Gastroesophageal sphincter (tissue), 4 donors: ENCODE data around the gene PPP2R5C. TPM values are rescaled to one million over a fixed set of nuclear protein-coding genes. Genes with fewer than 3 reads are reported as not detected.
"Not testable (repeated sequence)": the region's sequence is repeated elsewhere in the genome, so short reads cannot be mapped to it uniquely, and the experiment has no call there.

Experiments
- ATAC-seq: fragments of 150-250 bp; one replicate; pipeline ENCODE4 v1.9.1; 2016; ENCODE audit warnings: mild to moderate bottlenecking, moderate library complexity
- H3K27ac ChIP-seq, 4 donors: fragments of 200-600 bp; sonication (generic) in 3 of 4; 1 replicate in 3 of 4; 2 replicates in 1 of 4; pipeline ENCODE4 v1.5.1; 2016 to 2019
- H3K27me3 ChIP-seq: fragments of 200-600 bp; sonication (generic); one replicate; pipeline ENCODE4 v1.5.1; 2019
- H3K36me3 ChIP-seq, 2 donors: fragments of 200-600 bp; sonication (generic); one replicate each; pipeline ENCODE4 v1.5.1; 2019; ENCODE audit warnings: control low read depth in 1 of 2
- H3K4me1 ChIP-seq, 3 donors: fragments of 200-600 bp; sonication (generic); 1 replicate in 2 of 3; 2 replicates in 1 of 3; pipeline ENCODE4 v1.5.1; 2016 to 2019; ENCODE audit warnings: control low read depth in 2 of 3
- H3K4me3 ChIP-seq, 2 donors: fragments of 200-600 bp; sonication (generic); one replicate each; pipeline ENCODE4 v1.5.1; 2019; ENCODE audit warnings: mild to moderate bottlenecking in 1 of 2, moderate library complexity in 1 of 2
- H3K9me3 ChIP-seq, 3 donors: fragments of 200-600 bp; sonication (generic); one replicate each; pipeline ENCODE4 v1.5.1; 2017 to 2019; ENCODE audit warnings: control low read depth in 2 of 3
- CTCF ChIP-seq, 4 experiments: fragments of 200-600 bp in 2 of 4; fragments of 450-650 bp in 2 of 4; sonication (generic) in 1 of 4; IDR thresholded peaks; one replicate each; pipeline ENCODE4 v1.5.1; 2017 to 2019; ENCODE audit warnings: antibody characterized with exemption in 4 of 4, mild to moderate bottlenecking in 2 of 4, moderate library complexity in 2 of 4
- EP300 ChIP-seq: sonication (generic); formaldehyde crosslinking; IDR thresholded peaks from one replicate; pipeline ENCODE4 v1.6.1; 2017; ENCODE audit warnings: antibody characterized with exemption, mild to moderate bottlenecking
- POLR2A ChIP-seq, 2 donors: fragments of 450-650 bp; IDR thresholded peaks; one replicate each; pipeline ENCODE4 v1.6.1; 2017; ENCODE audit warnings: antibody characterized with exemption in 2 of 2, mild to moderate bottlenecking in 2 of 2, moderate library complexity in 1 of 2
- POLR2AphosphoS5 ChIP-seq: sonication (generic); formaldehyde crosslinking; IDR thresholded peaks from one replicate; pipeline ENCODE4 v1.6.1; 2017; ENCODE audit warnings: antibody characterized with exemption
- WGBS, 2 donors: methylation state at CpG; one replicate each; pipeline ENCODE4 v1.1.5; 2018; ENCODE audit warnings: low coverage in 1 of 2; 5-methylcytosine and 5-hydroxymethylcytosine counted together
- total RNA-seq, 4 donors: library from RNA; depleted of rRNA; stranded (reverse); fragments of >200 nt; gene quantifications; one replicate each; pipeline ENCODE4 v1.1.0, GENCODE V29; 2016

Gene PPP2R5C
- total RNA-seq, 4 donors from 2014 or later, result 123 to 199 (median 131) TPM

DNA sequence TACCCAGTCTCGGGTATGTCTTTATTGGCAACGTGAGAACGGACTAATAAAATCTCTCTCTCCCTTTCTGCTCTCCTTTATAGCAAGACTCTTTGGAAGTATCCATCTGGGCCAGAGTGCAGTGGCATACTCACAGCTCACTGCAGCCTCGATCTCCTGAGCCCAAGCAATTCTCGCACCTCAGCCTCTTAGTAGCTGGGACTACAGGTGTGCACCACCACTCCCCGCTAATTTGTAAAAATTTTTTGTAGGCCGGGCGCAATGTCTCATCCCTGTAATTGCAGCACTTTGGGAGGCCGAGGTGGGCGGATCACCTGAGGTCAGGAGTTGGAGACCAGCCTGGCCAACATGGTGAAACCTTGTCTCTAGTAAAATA is 33.2 kb upstream of the PPP2R5C start:
- ATAC-seq, result no peak
- H3K9me3 ChIP-seq, result no peaks in the 10 kb centered on the region
- H3K36me3 ChIP-seq, result no peaks in the 10 kb centered on the region
- peaks cover 7% of the 10 kb centered on the region for H3K27me3 ChIP-seq
- WGBS, 2 donors, result 90 to 98% methylated on average over 6 to 8 of the region's 10 CpGs
- no peak overlapping the region for H3K4me3 ChIP-seq
- TF ChIP-seq POLR2A (IDR thresholded peaks at IDR 0.05), result no peak
- no peak for TF ChIP-seq CTCF (IDR thresholded peaks at IDR 0.05)
- TF ChIP-seq POLR2AphosphoS5, result no peak
- TF ChIP-seq EP300, result no peak
- no peak overlapping the region for H3K27ac ChIP-seq
- H3K4me1 ChIP-seq, result peaks cover 0 to 9% (median 3%) of the 10 kb centered on the region in 3 donors

GRCh38 chr14:101729382-101729781 is 32.1 kb upstream of the PPP2R5C start:
- Histone ChIP-seq H3K4me3 (no peak overlapping the region), H3K27ac (no peak overlapping the region), H3K27me3 (peaks cover 7% of the 10 kb centered on the region), H3K4me1 (peaks cover 0 to 9% (median 3%) of the 10 kb centered on the region in 3 donors), H3K9me3 (no peaks in the 10 kb centered on the region), H3K36me3 (no peaks in the 10 kb centered on the region)
- TF ChIP-seq EP300 (no peak), POLR2A (IDR thresholded peaks at IDR 0.05) (no peak), CTCF (IDR thresholded peaks at IDR 0.05) (no peak), POLR2AphosphoS5 (no peak)
- ATAC-seq, result no peak
- 77% methylated on average over 4 of the region's 6 CpGs; no CpG with 5 or more reads in 1 of the 2 donors for WGBS, 2 donors

DNA sequence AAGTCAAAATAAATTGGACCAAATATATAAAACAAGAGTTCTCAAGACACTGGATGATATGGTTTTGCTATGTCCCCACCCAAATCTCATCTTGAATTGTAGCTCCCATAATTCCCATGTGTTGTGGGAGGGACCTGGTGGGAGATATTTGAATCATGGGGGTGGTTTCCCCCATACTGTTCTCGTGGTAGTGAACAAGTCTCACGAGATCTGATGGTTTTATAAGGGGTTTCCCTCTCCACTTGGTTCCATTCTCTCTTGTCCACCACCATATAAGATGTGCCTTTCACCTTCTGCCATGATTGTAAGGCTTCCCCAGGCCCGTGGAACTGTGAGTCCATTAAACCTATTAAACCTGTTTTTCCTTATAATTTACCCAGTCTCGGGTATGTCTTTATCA is 31.4 kb upstream of the PPP2R5C start:
- H3K4me3 ChIP-seq, H3K36me3 ChIP-seq, H3K9me3 ChIP-seq, H3K27me3 ChIP-seq, ATAC-seq, H3K27ac ChIP-seq, H3K4me1 ChIP-seq: not testable (repeated sequence)
- 80 to 89% methylated on average over 1 to 4 of the region's 4 CpGs for WGBS, 2 donors

DNA sequence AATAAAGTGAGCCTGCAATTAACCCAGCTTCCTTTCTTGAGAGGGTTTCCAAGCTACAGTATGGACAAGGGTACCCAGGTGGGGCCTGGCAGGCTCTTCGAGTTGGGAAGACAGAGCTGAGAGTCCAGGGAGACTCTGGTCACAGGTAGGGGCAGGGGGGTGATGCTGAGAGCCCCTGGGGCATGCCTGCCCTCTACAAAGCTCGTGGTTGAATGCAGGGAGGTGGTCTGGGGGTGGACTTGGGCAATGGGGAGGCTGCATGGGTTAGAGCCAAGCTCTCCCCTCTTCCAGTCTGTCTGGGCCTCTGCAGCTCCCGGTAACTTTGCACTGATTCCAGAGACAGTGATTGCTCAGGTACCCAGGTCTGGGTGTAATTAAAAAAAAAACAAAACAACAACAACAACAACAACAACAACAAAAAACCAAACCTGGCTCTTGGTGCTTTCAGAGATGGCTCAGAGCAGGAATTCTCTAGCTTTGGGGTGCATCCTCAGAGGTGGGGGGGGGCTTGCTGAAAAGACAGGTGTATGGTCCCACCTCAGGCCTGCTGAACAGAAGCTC is 30.8 kb upstream of the PPP2R5C start:
- TF ChIP-seq CTCF (IDR thresholded peaks at IDR 0.05), result no peak
- TF ChIP-seq POLR2AphosphoS5, result no peak
- no peak for TF ChIP-seq EP300
- TF ChIP-seq POLR2A (IDR thresholded peaks at IDR 0.05), result no peak
- no peaks in the 10 kb centered on the region for H3K9me3 ChIP-seq
- H3K27me3 ChIP-seq, result peaks cover 7% of the 10 kb centered on the region
- peak overlapping the region in 3 of 4 donors; percentile 31 to 61 (median 57) for H3K27ac ChIP-seq
- WGBS, 2 donors, result 50% methylated on average over 2 of the region's 3 CpGs; no CpG with 5 or more reads in 1 of the 2 donors
- no peaks in the 10 kb centered on the region for H3K36me3 ChIP-seq
- ATAC-seq, result no peak
- H3K4me3 ChIP-seq, result no peak overlapping the region
- peaks cover 0 to 9% (median 3%) of the 10 kb centered on the region in 3 donors for H3K4me1 ChIP-seq

GRCh38 chr14:101731187-101732080 is 30.1 kb upstream of the PPP2R5C start:
- Histone ChIP-seq H3K4me3 (no peak overlapping the region), H3K27ac (peak overlapping the region in 3 of 4 donors; percentile 31 to 61 (median 57)), H3K9me3 (no peaks in the 10 kb centered on the region), H3K4me1 (peaks cover 0 to 9% (median 3%) of the 10 kb centered on the region in 3 donors), H3K36me3 (no peaks in the 10 kb centered on the region), H3K27me3 (peaks cover 13% of the 10 kb centered on the region)
- peak; percentile 87 for ATAC-seq
- TF ChIP-seq CTCF (IDR thresholded peaks at IDR 0.05) (no peak), POLR2AphosphoS5 (peak; percentile 15)
- 8 to 22% methylated on average over 6 to 13 of the region's 16 CpGs for WGBS, 2 donors
